Muscle of back (tissue), 11 donors: ENCODE results near the gene ZCCHC24. TPM values are rescaled to one million over a fixed set of nuclear protein-coding genes. Genes with fewer than 3 reads are reported as not detected.
"Not testable (repeated sequence)": the region's sequence is repeated elsewhere in the genome, so short reads cannot be mapped to it uniquely, and the experiment has no call there.

Experiments used
- DNase-seq, 3 donors: peaks; one replicate each; pipeline versions ENCODE4 v3.0.0 to v3.0.0-alpha.2; 2013
- polyA plus RNA-seq, 10 donors: library from polyadenylated mRNA; unstranded; fragments of 120-200 nt; gene quantifications; one replicate each; pipeline ENCODE4 v1.2.1, GENCODE V29; 2013; ENCODE audit not compliant: insufficient read length in 10 of 10

Gene ZCCHC24
- polyA plus RNA-seq, 10 donors = 52.3 to 71.5 (median 59.3) TPM

DNA sequence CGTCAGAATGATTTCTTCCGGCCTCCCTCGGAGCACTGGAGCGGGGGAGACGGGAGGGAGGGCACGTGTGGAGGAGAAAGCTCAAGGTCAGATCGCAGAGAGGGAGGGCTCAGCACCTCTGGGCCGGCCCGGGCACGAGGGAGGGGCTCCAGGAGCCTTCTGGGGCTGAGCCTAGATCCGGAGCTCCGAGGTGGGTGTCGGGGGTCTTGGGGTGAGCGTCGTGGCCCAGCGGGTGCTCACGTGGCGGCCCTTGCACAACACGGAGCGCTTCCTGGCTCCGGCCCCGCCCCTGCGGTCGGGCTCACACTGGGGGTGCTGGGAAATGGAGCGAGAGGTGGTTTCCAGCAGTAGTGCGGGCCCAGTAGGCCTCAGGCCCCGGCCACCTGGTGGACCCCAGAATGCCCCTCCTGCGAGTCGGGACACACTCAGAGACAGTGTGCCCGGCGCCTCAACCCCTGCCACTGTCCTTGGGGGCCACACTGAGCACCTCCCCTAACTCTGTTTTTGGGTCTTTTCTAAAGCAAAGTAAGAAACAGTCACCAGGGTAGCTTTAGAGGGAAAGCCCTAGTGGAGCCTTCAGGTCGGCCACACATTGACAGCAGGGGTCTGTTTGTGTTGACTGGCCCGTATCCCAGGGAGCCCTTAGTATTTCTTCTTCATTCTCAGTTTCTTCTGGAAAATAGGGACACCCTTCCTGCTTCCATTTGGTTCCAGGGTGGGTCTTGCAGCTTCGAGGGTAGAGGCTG, 97.4 kb downstream of the ZCCHC24 start:
- peak; percentile 40 to 82 (median 69) for DNase-seq

DNA sequence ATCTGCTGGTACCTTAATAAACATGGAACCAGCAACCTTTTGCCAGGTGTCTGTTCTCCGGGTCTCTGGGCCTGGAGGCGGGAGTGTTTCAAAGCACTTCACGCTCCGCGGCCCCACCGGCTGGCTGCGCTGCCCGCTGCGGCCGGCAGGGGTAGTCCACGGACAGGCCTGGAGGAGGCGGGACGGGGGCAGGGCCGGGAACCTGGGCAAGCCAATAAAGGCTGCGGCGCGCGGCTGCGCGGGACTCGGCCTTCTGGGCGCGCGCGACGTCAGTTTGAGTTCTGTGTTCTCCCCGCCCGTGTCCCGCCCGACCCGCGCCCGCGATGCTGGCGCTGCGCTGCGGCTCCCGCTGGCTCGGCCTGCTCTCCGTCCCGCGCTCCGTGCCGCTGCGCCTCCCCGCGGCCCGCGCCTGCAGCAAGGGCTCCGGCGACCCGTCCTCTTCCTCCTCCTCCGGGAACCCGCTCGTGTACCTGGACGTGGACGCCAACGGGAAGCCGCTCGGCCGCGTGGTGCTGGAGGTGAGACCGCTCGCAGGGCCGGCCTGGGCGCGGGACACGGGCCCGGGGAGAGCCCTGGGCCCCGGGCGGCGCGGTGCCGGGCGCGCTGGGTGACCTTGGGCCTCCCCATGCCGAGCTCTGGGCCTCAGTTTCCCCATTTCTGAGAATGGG, 98.1 kb downstream of the ZCCHC24 start, which contains the start of gene PPIF:
PPIF (plus strand) TSS at position 244 of the 668 bp plus-strand sequence; CDS start at position 324, 80 bp downstream.
- peak; percentile 88 to 96 (median 94) for DNase-seq

DNA sequence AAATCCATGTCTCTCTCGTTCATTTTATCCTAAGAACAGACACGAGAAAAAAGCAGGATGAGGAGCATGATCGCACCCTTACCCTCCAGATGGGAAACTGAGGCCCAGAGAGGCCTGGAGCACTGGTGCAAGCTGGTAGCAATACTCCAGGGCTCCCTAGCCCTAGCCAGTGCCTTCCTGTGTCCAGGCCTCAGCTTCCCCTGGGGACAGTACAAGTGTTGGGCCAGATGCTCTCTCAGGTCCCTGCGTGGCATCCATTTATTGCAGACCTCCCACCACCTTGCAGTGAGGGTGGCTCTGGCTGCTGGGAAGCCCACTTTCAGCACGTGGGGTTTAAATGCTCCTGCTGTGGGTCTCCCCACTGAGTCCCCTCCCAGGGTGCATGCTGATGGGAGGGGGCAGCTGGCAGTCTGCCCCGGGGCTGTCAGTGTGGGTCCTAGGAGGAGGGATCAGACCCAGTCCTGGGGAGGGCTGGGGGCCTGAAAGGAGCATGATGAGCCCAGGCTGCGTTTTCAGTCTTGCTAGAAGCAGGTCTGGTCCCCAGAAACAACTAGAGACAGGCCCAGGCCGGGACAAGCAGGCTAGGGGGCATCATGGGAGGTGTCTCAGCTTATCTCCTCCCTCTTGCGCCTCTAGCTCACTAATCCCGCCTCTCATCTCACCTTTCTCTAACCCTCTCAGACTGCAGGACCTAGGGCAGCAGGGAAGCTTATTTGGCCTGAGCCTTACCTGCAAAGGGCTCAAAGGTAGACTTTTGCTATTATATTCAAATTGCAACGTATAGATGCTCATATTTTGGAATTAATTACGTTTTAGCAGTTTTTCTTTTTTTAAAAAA, 98.8 kb downstream of the ZCCHC24 start:
- no peak for DNase-seq

DNA sequence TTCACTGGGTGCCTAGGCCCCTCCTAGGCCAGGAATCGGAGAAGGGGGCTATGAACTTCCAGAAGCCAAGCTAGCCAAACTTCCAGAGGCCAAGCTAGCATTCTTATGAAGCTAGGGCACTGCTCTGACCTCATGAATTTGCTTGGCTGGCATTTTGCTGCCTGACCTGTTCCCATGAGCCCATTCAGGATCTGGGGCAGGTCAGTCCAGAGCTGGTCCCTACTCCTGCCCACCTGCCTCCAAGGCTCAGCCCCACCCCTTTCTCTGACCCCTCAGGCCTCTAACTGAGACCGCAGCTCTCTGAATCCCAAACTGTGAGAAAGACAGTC, 99.4 kb downstream of the ZCCHC24 start:
- no peak for DNase-seq

DNA sequence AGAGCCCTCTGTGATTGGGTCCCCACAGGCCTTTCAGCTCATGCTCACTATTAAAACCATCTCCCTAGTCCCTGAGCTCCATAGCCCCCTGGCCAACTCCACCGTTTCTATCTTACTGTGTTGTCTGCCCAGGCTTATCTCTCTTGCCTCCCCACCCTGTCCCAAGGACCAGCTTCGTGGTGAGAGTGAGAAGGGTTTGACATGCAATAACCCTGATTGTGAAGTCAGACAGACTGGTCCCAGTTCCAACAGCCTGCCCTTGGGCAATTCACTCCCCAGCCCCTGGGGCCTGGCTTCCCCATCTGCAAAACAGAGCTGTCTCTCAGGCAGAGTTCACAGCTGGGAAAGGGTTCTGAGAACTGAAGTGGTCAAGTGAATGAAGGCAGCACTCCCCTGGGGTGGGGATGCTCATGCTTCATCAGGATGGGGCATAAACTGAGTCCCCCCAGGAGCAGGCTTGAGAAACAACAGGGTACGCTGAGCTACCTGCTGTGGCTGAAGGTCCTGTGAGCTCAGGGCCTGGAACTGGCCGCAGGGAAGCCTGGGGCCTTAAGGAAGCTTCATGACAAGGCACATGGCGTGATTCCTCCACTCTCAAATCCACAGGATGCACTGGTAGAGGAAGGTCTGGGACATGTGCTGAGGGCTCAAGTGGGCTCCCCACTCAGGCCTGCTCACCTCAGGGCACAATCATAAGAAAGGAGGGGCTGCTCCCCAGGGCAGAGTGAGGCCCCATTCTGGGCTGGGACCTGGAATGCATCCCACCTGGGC, 100.0 kb downstream of the ZCCHC24 start:
- no peak for DNase-seq

DNA sequence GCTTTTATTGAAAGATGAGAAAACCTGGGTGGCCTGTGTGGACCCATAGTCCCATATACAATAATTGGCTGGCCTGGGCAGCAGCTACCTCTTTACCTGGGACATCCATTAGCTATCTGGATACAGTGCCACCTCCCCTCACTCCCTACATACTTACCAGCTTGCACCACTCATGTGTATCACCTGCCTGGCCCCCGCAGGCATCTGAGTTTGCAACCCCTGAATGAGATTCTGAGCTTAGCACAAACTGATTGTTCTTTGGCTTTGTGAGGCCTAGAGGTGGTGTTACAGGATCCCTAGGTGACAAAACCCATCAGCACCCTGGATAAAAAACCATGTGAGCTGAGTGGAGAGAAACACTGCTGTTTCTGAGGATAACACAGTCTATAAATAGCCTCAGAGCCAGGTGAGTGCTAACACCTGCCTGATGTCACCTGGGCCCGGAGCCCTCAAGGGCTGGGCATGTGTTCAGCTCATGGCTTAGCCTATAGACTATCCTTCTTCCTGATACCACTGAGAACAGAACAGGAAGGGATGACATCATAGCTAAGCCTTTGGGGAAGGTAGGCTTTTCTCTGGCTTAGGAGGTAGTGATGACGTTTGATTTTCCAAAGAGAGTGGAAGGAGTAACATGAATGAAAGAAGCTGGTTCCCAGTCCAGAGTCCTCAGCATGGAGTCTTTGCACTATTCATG, 100.8 kb downstream of the ZCCHC24 start:
- no peak for DNase-seq

DNA sequence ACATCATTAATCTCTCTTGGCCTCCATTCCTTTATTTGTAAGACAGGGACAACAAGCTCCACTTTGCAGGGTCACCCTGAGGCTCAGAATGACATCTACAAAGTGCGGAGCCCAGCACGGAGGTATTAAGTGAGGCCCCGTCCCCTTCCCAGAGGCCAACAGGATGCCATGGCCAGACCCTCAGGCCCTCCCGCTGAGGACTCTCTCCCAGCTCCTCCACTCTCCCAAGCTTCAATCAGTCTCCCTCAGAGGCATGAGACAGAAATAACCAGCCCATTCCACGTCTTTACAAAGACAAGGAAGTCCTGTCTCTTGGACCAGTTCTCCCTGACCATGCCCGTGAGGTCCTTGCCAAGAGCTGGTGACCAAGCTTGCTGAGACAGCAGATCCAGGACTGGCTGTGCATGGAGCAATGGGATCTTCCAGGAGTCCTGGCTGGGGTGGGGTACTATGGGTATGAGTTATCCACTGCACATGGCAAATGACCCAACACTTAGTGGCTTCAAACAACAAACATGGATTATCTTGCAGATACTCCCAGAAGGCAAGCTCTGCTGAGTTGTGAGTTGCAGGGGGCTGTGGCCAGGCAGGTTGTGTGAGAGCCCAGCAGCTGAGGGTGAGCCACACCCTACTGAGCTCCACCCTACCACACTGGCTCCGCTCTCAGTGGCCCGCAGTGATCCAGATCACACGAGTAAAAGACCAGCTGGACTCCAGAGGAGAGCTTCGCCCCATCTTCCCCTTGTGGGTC, 102.4 kb downstream of the ZCCHC24 start:
- DNase-seq = no peak

DNA sequence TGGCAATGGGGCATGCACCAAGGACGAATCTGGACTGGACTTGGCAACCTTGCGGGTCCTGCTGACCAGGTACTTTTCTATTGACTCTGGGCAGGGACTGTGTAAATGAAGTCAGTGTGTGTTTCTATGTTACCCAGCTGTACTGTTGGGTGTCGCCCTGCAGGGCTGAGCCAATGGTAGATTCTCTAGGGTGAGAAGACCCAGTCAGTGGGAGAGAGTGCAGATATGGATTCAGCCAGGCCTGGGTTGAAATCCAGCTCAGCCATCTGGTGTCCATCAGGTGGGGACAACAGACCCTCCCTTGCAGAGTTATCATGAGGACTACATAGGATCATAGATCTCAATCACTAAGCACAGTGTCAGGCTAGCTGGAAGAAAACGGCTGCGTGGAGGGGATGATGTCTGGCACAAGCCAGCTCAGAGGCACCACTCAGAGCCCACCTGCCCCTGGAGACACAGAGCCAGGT, 103.1 kb downstream of the ZCCHC24 start:
- DNase-seq = no peak

DNA sequence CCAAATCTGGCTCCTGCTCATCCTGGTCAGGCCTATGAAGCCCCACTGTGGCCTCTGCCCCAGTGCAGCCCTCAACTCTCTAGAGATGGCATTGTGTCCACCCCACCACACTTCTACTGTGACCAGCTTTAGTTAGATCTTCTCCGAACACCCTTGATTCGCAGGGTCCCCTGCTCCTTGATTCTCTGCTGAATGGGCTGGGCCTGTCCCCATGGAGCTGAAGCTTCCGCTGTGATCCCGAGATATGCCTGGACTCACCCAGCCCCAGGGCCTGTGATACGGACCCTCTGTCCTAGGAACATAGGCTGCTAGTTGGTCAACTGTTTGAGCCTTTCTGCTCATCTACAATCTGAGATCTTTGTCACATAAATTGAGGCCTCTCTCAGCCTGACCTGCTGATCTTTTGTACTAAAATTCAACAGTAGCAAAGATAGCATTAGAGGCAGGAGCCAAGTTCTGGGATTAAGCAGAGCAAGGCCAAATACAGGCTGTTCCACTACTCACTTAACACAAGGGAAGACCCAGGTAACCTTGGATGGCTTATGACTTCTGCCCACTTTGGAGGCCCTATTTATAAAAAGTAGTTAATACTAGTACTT, 104.7 kb downstream of the ZCCHC24 start:
- DNase-seq = no peak

DNA sequence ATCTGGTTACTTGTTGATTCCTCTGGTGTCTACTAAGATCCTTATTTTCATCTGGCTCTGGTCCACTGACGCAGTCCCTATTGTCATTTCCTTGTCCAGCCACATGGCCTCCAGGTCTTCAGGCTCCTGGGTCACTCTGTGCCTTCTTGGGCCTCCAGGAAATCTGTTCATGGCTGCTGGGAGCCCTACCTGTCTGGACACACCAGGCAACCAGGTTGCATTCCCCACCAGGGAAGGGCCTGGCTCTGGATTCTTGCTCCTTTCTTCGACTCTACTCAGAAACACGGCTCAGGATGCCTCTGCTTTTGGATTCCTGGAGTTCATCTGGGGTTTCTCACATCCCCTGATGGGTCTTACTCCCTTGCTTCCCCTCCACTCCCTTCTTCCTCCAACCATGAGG, 106.2 kb downstream of the ZCCHC24 start:
- DNase-seq = no peak

DNA sequence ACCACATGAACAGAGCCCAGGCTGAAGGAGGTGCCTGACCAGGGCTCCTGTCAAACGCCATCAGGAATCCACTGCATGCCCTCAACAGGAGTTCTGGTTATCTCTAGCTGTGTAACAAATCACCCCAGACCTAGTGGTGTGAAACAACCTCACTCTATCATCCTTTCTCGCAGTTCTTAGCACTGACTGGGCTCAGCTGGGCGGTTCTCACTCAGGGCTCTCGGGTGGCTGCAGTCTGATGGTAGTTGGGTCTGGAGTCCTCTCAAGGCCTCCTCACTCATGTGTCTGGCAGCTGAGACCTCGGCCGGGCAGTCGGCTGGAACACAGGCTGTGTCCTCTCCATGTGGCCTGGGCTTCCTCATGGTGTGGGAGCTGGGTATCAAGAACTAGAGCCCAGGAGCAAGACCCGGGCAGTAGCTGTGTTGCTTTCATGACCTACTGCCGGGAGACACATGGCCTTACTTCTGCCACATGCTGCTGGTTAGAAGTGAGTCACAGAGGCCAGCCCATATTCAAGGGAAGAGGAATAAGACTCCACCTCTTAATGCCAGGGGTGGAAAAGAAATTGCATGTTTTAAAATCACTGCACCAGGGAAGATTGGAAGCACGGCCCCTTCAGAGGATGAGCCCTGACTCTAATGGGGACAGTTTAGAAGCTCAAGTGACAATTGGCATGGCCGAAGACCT, 107.5 kb downstream of the ZCCHC24 start:
- not testable (repeated sequence) for DNase-seq

DNA sequence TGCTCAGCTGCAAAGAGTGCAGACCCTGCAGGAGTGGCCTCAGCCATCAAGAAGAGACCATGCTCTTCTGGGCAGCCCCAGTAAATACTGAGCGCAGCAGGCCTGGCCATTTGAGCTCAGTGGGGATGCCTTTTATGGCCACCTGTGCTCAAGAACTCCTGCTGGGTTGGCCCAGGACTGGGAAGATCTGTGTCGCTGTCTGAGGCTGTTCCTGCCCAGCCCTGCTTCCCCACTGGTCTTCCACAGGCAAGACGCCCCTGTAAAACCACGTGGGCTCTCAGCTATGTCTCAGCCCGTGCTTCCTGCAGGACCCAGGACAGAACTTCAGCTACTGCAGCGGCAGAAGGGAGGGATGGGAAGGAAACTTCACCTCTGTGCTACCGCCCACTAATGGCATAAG, 108.7 kb downstream of the ZCCHC24 start:
- no peak for DNase-seq

DNA sequence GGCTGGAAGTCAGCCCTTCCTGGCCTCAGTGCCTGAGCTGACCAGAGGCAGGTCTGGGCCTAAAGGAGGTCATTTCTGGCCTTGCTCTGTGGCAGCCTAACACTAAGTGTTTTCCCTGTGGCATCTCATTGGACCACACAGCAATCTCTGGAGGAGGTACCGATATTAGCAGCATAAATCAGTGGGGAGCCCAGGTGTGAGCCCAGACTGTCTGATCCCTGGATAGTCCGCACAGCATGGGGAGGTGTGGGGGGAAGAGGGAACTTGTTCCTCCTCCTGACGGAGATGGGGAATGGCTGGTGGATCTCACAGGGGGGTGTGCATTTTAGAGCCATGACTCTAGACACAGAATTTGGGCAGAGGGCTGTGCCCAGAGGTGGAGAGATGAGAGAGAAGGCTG, 109.1 kb downstream of the ZCCHC24 start:
- no peak for DNase-seq

DNA sequence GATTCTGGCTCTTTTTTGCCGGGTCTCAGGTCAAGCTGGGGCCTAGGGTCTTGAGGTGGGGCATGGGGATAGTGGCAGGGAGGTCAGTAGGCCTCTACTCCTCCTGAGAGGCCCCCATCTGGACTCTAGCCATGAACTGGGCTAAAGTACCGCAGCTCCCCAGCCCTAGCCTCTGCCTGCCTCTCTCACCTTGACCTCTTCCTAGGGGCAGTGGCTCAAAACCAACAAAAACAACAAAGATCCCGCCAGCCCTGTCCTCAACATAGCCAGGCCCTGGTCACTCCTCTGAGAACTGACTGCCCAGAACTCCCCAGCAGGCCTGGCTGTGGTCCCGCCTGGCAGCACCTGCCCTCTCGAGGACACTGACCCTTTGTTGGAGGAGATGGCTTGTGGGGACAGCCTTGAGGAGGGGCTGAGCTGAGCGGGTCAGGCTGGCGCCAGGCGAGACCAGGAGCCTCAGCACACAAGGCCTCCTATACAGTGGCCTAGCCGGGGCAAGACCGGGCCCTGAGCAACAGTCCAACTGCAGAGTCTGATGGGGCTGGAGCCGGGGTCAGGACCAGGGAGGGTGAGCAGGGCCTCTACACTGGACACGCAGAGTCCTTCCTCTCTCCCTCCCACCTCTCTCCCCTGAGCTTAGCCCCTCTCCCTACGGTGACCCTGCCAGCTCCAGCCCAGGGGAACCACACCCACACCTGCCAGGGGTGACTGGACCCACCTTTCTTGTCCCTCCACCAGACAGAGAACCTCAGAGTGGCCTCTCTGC, 109.8 kb downstream of the ZCCHC24 start:
- DNase-seq = no peak

DNA sequence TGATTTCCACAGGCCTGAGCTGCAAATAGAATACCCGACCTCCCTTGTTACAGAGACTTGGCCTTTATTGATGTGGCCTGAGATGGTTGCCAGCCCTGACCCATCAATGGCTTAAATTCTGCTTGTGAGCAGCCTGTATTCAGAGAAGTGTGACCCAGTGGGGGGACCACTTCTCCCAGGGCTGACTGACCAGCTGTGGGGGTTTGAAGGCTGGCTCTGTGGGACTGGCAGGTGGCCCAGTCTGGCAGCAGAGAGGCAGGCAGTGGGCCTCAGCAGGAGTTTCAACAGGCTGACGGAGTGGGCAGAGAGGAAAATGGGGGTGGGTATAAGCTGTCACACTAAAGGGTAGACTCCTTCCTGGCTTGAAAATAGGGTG, 110.3 kb downstream of the ZCCHC24 start:
- no peak for DNase-seq

DNA sequence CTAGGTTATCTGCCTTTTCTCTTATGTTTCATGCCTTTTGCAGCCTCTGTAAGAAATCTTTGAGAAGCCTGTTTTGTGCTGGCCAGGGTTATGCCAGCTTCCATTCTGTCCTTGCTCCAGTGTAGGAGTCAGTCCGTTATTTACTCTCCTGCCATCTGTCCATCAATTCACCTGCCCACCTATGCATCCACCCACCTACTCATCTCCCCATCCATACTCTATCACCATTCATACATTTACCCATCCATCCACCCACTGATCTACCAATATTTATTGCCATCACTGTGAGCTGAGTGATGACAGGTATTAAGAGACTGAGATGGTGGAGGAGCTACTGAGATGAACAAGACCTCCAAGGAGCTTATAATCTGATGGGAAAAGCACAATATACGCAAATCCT, 110.9 kb downstream of the ZCCHC24 start:
- no peak for DNase-seq

DNA sequence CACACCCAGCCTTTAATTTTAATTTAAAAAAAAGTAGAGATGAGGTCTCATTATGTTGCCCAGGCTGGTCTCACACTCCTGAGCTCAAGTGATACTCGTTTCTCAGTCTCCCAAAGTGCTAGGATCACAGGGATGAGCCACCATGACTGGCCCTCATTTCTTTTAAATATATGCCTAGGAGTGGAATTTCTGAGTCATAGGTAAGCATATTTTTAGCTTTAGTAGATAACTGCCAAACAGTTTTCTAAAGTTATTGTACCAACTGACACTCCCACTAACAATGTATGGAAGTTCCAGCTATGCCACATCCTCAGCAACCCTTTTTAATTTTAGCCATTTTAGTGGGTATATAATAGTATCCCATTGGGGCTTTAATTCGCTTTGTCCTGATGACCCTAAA, 111.9 kb downstream of the ZCCHC24 start:
- DNase-seq = peak in 1 of 3 donors; percentile 53

DNA sequence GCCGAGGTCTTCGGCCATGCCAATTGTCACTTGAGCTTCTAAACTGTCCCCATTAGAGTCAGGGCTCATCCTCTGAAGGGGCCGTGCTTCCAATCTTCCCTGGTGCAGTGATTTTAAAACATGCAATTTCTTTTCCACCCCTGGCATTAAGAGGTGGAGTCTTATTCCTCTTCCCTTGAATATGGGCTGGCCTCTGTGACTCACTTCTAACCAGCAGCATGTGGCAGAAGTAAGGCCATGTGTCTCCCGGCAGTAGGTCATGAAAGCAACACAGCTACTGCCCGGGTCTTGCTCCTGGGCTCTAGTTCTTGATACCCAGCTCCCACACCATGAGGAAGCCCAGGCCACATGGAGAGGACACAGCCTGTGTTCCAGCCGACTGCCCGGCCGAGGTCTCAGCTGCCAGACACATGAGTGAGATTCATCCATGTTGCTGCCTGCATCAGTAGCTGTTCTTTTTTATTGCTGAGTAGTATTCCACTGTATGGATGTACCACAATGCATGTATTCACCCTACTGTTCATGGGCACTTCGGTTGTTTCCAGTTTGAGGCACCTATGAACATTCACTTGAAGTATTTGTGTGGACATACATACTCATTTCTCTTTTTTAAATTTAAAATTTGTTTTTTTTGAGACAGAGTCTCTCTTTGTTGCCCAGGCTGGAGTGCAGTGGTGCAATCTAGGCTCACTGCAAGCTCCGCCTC, 112.7 kb downstream of the ZCCHC24 start:
- DNase-seq = not testable (repeated sequence)
